HS-27A (cell line): ENCODE results near the gene ISL2.

Experiments used
- DNase-seq: peaks from one replicate; pipeline ENCODE4 v3.0.0-alpha.2; 2012; ENCODE audit warnings: low read depth, missing footprints

Gene ISL2

DNA sequence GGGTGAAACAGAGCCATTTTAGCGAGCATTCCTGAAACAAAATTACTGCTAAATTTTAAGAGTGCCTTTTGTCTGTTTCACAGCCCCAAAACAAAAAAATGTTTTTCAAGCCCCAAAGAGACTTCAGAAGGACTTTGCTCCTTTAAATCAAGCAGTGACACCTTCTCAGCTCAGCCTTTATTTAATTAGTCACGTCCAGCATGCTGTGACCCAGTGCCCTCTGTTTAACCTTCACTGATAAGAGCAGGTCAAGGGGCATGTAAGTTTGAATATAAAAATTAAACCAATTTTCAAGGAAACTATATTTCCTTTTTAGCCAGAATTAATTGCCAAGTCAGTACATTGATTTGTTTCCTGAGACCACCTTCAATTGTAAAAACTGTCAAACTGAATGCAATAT, 40.6 kb downstream of the ISL2 start:
- no peak for DNase-seq

DNA sequence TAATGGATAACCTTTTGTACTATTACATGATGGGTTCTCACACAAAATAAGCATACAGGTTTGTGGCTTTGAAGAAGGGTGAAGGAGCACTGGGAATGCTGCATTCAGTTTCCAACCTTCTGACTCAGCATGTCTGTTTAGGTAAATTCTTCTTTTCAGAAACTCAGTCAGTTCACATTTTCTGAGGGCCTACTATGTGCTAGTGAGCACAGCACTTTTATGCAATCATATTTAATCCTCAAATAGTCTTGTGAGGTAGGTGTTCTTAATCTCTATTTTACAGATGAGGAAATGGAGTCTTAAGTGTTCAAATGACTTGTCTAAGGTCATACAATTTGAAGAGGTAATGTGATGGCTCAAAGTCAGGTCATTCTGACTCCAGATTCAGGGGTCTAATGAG, 41.2 kb downstream of the ISL2 start:
- no peak for DNase-seq

DNA sequence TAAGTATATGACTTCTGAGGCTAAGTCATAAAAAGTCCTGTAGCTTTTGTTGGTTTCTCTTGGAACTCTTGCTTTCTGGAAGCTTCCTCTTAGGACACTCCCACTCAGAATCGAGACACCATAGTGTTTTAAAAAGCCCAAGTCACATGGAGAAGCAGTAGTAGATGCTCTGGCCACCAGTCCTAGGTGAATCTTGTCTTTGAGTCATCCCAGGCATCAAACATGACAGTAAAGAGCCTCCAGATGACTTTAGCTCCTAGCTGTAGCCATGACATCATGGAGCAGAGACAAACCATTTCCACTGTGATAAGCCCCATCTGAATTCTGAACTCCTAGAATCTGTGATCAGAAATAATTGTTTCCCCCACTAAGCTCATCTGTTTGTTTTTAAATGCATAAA, 42.1 kb downstream of the ISL2 start:
- no peak for DNase-seq

DNA sequence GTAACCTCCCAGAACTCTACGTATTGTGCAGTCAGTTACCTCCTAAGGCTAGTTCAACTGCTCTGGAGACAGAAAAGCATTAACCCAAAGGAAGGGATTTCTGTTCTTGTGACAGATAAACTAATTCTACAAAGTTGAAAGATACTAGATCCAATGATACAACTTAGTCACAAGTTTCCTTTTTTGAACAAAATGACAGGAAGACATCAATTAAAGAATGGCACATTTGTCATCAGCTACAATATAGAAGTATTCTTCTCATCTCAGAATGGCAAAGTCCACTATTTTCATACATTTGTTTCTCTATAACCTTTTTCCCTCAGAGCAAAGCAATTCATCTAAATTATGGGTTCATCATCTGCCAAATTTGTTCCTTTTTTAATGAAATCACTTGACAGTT, 43.7 kb downstream of the ISL2 start:
- no peak for DNase-seq

DNA sequence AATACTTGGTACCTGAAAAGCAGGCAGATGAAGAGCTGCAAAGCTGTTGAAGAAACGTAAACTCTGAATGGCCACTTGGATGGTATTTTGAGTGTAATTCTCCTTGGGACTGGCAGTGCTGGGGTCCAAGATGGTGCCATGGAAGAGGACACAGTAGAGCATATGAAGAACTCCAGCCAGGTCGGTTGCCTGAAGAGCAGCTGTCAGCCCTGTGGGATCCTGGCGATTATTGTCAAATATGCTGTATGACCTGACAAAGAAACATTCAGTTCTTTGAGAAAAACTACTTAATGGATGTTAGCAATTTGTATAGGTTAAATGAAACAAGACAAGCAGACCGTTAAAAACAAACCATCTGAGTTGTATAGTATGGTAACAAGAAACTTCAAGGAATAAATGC, 44.8 kb downstream of the ISL2 start:
- no peak for DNase-seq

DNA sequence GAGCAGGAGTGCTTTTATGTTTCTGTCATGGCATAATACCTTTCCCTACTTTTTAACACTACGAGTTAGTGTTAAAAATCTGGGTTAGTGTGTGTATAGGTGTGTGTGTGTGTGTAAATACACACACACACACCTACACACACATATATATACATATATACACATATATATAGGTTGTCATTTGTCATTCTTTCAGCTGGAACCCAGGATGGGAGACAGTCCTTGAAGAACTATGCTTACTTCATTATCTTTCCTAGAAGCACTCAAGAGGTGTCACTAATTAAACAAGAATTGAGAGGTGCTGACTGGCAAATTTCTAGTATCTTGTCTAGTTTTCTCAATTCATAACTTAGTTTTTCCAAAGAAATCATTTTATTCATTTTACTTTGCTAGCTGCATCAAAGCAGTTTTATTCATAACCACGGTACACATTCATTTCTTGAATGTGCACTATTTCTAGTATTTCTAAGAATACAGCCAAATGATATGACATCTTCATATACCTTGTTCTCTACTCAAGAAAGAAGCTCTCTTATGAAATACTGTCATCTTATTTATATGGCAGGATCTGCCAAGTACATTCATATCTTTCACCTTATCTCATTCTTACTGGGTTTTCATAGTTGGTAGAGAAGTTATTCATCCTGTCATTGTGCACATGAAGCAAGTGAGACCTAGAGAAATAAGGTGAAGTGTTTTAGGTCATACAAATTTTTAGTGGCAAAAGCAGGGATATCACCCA, 46.6 kb downstream of the ISL2 start:
- no peak for DNase-seq

DNA sequence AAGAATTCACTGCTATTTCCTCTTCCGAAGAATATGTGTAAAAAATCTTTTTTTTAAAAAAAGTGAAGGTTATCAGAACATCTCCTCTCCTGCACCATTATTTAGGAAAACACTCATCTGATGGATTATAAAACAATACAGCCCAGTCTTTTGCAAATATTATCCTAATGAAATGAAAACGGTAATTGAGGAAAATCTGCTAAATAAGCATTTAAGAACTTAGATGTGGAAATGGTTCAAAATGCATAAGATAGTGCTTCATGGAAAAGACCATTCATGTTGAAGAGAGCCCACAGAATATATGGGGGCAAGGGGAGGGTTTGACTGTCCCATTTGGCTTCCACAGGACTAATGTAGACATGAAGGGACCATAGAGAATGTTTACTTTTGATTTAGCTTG, 47.8 kb downstream of the ISL2 start:
- DNase-seq: no peak

DNA sequence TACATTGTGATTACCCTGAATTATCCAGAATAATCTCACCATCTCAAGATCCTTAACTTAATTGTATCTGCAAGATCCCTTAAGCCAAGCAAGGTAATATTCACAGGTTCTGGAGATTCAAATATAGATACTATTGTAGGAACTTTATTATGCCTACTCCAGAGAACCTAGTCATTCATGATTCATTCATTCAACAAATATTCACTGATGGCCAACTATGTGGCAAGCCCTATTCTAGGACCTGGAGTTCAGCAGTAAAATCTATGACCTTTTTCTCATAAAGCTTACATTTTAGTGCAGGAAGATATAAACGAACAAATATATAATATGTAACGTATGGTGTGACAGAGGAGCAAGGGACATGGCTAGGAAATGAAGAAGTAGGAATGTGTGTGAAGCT, 49.6 kb downstream of the ISL2 start:
- DNase-seq: no peak

DNA sequence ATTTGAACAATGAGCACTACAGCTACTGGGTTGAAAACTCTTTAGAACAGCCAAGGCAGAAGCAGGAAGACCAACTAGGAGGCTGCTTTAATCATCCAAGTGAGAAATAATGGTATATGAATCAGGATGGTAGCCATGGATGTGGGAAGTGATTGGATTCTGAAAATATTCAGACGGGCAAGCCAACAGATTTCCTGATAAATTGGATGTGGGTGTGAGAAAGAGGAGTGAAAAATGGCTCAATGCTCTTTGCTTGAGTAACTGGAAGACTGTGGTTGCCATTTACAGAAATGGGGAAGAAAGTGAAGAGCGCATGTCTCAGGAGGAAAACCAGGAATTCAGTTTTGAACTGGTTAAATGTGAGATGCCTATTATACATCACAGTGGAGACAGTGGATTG, 50.4 kb downstream of the ISL2 start:
- DNase-seq: no peak

DNA sequence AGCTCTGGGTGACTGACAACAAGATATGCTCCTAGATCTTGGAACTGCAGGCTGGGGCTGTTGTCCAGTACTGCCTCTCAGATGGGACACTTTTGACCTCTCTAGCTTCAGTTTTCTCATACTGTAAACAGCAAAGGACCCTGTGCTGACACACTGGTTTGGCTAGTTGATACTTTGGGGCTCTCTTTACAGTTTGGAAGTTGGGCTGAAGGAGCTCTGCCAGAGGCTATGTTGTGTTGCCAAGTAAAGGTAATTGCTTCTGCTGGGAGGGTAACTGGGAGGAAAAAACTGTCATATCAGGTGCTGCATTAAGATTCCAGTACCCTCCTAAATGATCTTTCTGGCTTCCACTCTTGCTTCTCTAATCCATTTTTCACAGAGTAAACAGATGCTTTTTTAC, 54.0 kb downstream of the ISL2 start:
- DNase-seq: no peak

DNA sequence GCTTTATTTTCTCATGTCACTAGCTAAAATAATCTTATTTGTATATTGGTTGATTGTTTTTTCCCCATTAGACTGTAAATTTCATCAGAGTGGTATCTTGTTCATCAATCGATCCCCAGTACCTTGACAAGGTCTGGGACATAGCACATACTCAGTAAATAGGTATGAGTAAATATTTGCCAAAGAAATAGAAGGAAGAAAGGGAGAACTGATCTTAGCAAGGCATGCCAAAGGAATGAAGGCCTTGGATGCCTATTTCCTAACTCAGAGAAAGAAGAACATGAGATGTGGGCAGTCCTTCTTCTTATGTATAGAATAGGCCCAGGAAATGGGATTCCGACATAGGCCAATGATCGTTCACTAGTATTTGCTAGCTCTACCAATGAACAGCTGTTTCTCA, 54.7 kb downstream of the ISL2 start:
- no peak for DNase-seq

DNA sequence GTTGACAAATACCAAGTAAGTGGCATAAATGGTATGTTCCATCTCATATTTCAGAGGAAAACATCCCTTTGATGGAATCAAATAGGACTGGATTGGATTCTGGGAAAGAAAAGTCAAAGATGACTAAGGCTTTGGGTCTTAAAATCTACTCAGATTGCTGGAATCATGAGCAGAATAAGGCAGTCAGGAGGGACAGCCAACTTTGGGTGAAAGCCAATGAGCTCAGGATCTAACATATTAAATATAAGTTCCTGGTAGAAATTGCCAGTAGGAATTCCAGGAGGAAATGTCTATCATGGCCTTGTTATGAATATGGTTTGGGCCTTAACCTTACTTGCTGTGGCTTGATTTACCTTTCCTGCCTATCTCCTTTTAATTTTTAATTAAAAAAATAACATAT, 55.3 kb downstream of the ISL2 start:
- no peak for DNase-seq
